Skin of body (tissue), 2 donors: ENCODE data around the gene RNF7. TPM values are rescaled to one million over a fixed set of nuclear protein-coding genes. Genes with fewer than 3 reads are reported as not detected.
A peak's percentile ranks its signal among the peaks of the same experiment; 100 is the strongest.
"Not testable (repeated sequence)": the region's sequence is repeated elsewhere in the genome, so short reads cannot be mapped to it uniquely, and the experiment has no call there.

Source experiments
- DNase-seq: peaks from one replicate; lab custom pipeline; 2025; lab: John Stamatoyannopoulos, UW
- total RNA-seq: library from RNA; depleted of rRNA; stranded (reverse); fragments of >200 nt; gene quantifications from one replicate; pipeline ENCODE4 v1.2.3, GENCODE V29; 2014

Gene RNF7
- total RNA-seq, 1 donor from 2014 or later: 30.7 TPM

- no peak for DNase-seq
Observed at GRCh38 chr3:141735176-141735575, 2.9 kb upstream of the RNF7 start.

GRCh38 chr3:141735770-141736465, 2.2 kb upstream of the RNF7 start:
- DNase-seq: no peak

- DNase-seq: no peak
Observed at GRCh38 chr3:141737093-141737492, 1.0 kb upstream of the RNF7 start.

- no peak for DNase-seq
Observed at GRCh38 chr3:141737678-141738021, 448 bp upstream of the RNF7 start.

- DNase-seq: peak; percentile 45
Observed at GRCh38 chr3:141738891-141739363, 829 bp downstream of the RNF7 start.

GRCh38 chr3:141739731-141740130, 1.6 kb downstream of the RNF7 start:
- no peak for DNase-seq

- DNase-seq: no peak
Observed at GRCh38 chr3:141740349-141740748, 2.3 kb downstream of the RNF7 start.

- DNase-seq: no peak
Observed at GRCh38 chr3:141743305-141743704, 5.2 kb downstream of the RNF7 start.

GRCh38 chr3:141746962-141747361, 8.9 kb downstream of the RNF7 start:
- no peak for DNase-seq

GRCh38 chr3:141753399-141753798, 15.3 kb downstream of the RNF7 start:
- DNase-seq: no peak

GRCh38 chr3:141754032-141754431, 15.9 kb downstream of the RNF7 start:
- DNase-seq: no peak

- DNase-seq: not testable (repeated sequence)
Observed at GRCh38 chr3:141762552-141762951, 24.5 kb downstream of the RNF7 start.

- DNase-seq: no peak
Observed at GRCh38 chr3:141763088-141763750, 25.1 kb downstream of the RNF7 start, which contains the start of gene GRK7. TSS of gene GRK7 (plus strand) at chr3:141763408. CDS start at chr3:141778285, 14,877 bp downstream.

- DNase-seq: no peak
Observed at GRCh38 chr3:141764045-141764444, 25.9 kb downstream of the RNF7 start.

GRCh38 chr3:141764465-141764864, 26.4 kb downstream of the RNF7 start:
- no peak for DNase-seq

- DNase-seq: no peak
Observed at GRCh38 chr3:141764986-141765385, 26.9 kb downstream of the RNF7 start.

GRCh38 chr3:141767066-141767465, 29.0 kb downstream of the RNF7 start:
- DNase-seq: no peak

GRCh38 chr3:141769221-141769894, 31.3 kb downstream of the RNF7 start:
- no peak for DNase-seq

GRCh38 chr3:141773676-141774075, 35.6 kb downstream of the RNF7 start:
- DNase-seq: no peak

- no peak for DNase-seq
Observed at GRCh38 chr3:141776376-141776775, 38.3 kb downstream of the RNF7 start.

GRCh38 chr3:141776885-141777284, 38.8 kb downstream of the RNF7 start:
- no peak for DNase-seq
